HK-2 (cell line): ENCODE measurements around the gene KRT80.
A peak's percentile ranks its signal among the peaks of the same experiment; 100 is the strongest.

Experiments
- DNase-seq: peaks from one replicate; pipeline ENCODE4 v3.0.0-alpha.2; 2018; ENCODE audit not compliant: unreplicated experiment

The KRT80 gene

DNA sequence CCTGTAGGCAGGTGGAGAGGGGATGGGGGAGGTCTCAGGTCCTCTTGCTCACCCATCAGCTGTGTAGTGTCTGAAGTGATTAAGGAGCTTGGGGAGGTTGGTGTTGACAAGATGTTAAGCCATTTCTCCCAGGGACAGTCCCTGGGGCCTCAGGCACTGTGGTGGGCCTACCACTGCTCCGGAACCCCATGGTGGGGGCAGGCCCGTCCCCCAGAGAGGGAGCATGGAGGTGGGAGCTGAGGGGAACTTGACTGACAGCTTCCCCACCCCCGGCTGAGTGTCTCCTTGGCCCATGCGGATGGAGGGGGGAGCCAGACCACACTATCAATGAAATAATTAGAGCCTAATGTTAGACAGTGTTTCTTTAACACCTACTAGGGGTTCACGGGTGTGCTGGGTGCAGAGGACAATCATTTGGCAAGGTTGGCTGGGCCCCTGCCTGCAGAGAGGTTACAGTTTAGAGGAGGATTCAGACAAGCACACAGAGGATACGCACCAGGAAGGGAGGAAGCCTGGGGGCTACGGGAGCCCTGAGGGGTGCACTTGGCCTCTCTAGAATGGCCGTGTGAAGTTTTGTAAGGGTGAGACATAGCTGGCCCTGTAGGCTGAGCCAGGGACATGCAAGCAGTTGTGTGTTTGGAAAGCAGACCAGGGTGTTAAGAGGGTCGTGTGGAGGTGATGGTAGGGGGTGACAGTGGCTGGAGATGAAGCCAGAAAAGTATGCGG lies 19.3 kb upstream of the KRT80 start:
- no peak for DNase-seq

DNA sequence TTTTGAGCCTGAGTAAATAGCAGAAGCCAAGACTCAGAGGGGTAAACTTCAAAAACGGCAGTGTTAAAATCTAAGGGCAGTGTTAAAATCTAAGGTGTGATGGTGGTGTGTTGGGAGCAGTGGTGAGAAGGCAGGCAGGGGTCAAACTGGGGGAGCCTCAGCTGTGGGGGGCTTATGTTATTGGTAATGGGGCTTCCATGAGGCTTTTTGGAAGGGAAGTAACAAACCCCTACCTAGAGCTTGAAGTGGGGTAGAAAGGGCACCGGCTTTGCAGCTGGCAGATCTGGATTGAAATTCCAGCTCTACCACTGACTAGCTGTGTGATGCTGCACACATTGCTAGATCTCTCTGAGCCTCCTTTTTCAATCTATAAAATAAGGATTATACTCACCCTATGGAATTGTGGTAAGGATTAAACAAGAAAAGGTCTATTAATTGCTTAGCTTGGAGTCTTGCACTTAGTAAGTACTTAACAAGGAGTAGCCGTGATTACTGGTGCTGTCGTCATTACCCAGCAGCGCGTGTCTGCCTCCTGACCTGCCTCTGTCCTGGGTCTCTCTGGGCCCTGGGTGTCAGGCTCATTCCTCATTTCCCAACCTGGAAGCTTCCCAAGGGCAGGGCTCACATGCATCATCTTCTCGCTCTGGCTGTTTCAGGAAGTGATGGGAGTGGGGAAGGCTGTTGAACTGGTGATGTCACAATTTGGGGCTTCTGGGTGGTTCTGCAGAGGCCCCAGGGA lies 18.5 kb upstream of the KRT80 start:
- no peak for DNase-seq

DNA sequence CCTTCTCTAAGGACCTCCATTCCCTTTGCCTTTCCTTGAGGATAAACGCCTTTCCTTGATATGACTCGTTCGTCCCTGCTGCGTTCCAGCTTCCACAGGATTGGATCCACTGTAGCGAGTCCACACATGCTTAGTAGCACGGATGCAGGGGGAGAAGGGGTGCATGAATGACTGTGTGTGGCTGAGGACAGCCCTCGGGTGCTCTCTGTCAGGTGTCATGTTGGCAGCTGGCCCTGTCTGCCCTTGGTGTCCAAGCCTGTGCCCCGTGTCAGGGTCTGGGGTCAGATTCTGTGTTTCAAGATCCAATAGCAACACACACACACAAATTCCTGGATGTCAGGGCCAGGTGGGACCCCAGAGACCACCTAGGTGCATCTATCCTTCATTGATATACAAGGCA lies 17.5 kb upstream of the KRT80 start:
- no peak for DNase-seq

GRCh38 chr12:52208424-52209165 lies 16.8 kb upstream of the KRT80 start:
- DNase-seq, result no peak

DNA sequence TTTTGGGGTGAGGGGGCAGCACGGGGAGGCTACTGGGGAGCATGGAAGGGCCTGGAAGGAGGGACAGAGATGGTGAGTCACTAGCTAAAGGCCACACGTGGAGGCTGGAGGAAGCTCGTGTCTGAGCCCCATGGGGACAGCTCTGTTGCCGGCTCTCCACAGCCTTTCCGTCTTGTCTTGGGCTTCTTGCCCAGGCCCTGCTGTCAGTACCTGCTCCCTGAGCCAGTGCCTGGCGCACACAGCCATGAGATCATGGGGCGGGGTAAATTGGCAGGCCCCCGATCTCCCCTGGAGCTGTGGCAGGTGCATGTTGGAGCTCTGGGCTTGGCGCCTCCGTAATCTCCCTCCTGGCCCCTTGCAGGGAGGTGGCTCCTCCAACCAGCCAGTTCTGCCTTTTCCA lies 16.1 kb upstream of the KRT80 start:
- no peak for DNase-seq

DNA sequence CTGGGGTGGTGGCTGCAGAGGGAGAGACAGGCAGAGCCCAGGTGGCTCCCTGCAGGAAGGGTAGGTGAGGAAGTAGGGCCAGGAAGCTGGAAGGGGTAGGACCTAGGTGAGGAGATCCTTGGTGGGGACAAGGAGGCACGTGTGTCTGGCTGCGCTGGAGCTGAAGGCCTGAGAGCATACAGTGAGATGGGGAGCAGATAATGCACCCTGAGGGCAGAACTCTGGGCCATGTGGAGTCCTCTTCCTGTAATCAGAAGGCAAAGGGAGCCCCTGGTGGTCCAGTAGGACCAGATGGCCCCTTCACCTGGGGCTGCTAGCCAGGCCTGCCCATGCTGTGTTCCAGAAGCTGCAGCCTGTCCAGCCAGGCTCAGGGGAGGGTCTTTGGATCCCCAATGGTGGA lies 15.3 kb upstream of the KRT80 start:
- no peak for DNase-seq

GRCh38 chr12:52206304-52207040 lies 14.7 kb upstream of the KRT80 start:
- DNase-seq, result no peak

- DNase-seq, result no peak
Measured at GRCh38 chr12:52205612-52206303, 13.9 kb upstream of the KRT80 start.

DNA sequence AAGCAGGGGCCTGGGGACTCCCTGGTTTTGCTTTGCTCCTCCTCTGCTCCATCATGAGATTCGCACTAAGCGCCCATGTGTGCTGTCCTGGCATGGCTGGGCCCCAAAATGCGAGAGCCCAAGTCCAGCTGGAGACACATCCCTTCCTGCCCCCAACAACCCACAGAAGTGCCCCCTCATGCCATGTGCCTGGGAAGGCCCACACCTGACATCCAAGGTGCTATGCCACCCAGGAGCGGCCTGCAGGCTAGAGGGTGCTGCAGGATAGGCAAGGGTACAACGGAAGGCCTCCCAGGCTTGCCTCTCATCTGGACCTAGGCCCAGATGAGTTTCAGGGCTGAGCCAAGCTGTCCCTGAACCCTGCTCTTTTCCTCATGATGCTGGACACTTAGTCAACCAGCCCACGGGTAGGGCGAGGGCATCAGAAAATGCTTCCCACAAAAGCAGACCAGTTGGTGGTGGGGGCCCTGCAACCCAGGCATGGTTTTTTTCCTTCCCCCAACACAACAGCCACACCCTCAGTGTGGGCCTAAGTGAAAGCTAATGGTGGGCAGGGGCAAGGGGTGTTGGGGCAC lies 13.2 kb upstream of the KRT80 start:
- no peak for DNase-seq

- no peak for DNase-seq
Measured at GRCh38 chr12:52204095-52204930, 12.5 kb upstream of the KRT80 start.

DNA sequence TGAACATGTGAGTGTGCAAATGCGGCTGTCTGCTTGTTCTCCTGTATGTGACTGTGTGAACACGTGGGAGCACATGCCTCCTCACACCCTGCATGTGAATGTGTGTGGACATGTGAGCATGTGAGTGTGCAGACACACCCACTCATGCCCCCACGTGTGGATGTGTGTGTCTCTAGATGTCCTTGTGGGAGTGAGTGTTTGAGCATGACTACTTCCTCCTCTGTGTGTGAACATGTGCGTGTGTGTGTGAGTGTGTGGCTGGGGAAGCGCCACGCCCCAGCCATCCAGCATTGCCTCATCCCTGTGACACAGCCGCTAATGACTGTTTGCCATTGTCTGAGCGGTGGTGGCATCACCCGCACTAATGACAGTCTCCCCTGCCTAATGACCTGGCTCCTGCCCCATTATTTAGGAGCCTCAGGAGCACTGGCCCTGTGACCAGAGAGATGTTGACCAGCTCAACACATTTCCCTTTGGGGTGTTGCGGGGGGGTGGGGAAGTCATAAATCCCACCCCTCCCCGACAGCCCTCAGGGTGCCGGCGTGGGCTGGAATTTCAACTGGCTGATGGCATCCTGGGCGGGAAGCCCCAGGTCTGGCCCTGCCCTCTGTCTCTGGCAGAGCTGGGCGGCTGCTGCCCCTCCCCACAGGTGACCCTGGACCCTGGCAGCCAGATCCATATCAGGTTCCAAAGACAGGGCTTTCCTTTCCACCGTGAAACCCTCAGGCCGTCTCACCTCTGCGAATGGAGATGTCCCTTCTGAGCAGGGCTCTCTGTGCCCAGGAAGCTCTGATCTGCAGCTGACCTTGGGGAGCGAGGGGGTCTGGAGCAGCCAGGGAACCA lies 11.5 kb upstream of the KRT80 start:
- peak; percentile 84 for DNase-seq

- DNase-seq, result peak; percentile 82
Measured at GRCh38 chr12:52202361-52203078, 10.7 kb upstream of the KRT80 start.

- no peak for DNase-seq
Measured at GRCh38 chr12:52201451-52201839, 9.6 kb upstream of the KRT80 start.

DNA sequence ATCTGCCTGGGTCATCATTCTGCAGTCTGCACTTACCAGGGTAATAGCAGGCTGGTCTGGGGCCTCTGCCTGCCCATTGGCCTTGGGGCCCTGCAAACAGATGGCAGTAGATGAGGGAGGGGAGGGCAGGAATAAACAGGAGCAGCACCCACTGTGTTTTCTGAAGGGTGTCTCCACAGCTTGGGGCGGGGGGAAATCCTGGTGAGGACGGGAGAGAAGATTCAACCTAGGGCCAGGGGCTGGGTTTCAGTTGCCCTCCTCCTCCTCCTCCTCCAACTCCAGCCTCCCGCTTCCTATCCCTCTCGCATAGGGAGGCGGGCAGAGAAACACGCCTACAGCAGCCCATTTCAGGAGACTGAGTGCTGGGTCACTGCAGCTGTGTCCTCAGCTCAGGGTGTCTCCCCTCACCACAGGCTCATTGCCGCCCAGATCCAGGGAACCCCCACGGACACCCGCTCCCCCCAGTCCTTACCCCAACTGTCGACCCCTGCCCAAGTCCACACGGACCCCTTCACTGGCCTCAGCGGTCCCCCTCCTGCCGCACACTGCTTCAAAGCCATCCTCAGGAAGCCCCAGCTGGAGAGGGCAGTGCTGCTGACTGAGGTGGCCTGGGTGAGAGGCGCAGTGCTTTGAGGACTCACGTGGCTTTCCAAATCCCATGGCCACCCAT lies 9.1 kb upstream of the KRT80 start:
- no peak for DNase-seq

GRCh38 chr12:52200086-52200780 lies 8.4 kb upstream of the KRT80 start:
- DNase-seq, result no peak

- DNase-seq, result no peak
Measured at GRCh38 chr12:52199294-52199919, 7.6 kb upstream of the KRT80 start.
